Neural cell (in vitro differentiated cells): ENCODE results near the gene DOK6. TPM values are rescaled to one million over a fixed set of nuclear protein-coding genes. Genes with fewer than 3 reads are reported as not detected.

Source experiments
- H2AFZ ChIP-seq: fragments of 200-600, 300-800 bp; sonication (generic), shearing (Covaris generic); 2 replicates; pipeline ENCODE4 v1.6.0; 2014; ENCODE audit warnings: low read depth, mild to moderate bottlenecking, antibody characterized with exemption, low read length, moderate library complexity
- H3F3A ChIP-seq: fragments of 200-600 bp; shearing (Covaris generic); 2 replicates; pipeline ENCODE4 v1.6.1; 2016; ENCODE audit warnings: mild to moderate bottlenecking, moderate library complexity, mixed read lengths, antibody characterized with exemption, low read length; ENCODE audit not compliant: insufficient read depth, poor library complexity, severe bottlenecking
- H3K27ac ChIP-seq: fragments of 200-600, 300-800 bp; sonication (generic), shearing (Covaris generic); 2 replicates; pipeline ENCODE4 v1.5.1; 2014; ENCODE audit warnings: mild to moderate bottlenecking, low read length, moderate library complexity
- H3K27me3 ChIP-seq: fragments of 300-800, 200-600 bp; sonication (generic), shearing (Covaris generic); 2 replicates; pipeline ENCODE4 v1.6.0; 2014; ENCODE audit warnings: mild to moderate bottlenecking, low read depth, low read length, moderate library complexity; ENCODE audit not compliant: insufficient read depth
- H3K36me3 ChIP-seq: fragments of 300-800, 200-600 bp; sonication (generic), shearing (Covaris generic); 2 replicates; pipeline ENCODE4 v1.5.1; 2014; ENCODE audit warnings: mild to moderate bottlenecking, antibody characterized with exemption, low read length, moderate library complexity; ENCODE audit not compliant: insufficient read depth
- H3K4me2 ChIP-seq: fragments of 300-800, 200-600 bp; sonication (generic), shearing (Covaris generic); 2 replicates; pipeline ENCODE4 v1.6.0; 2014; ENCODE audit warnings: mild to moderate bottlenecking, low read length
- H3K4me3 ChIP-seq: fragments of 300-800, 200-600 bp; sonication (generic), shearing (Covaris generic); 2 replicates; pipeline ENCODE4 v1.5.1; 2014; ENCODE audit warnings: mild to moderate bottlenecking, low read length, moderate library complexity
- H3K79me2 ChIP-seq: fragments of 200-600 bp; shearing (Covaris generic); replicated peaks from 2 replicates; pipeline ENCODE4 v1.6.0; 2014; ENCODE audit warnings: mild to moderate bottlenecking, low read length, moderate library complexity; ENCODE audit not compliant: insufficient read depth
- H3K9ac ChIP-seq: fragments of 300-800, 200-600 bp; sonication (generic), shearing (Covaris generic); 2 replicates; pipeline ENCODE4 v1.6.1; 2016; ENCODE audit warnings: mild to moderate bottlenecking, low read length, mixed read lengths
- H3K9me2 ChIP-seq: fragments of 200-600 bp; shearing (Covaris generic); 2 replicates; pipeline ENCODE4 v1.6.1; 2016; ENCODE audit warnings: mild to moderate bottlenecking, low read length, mixed read lengths; ENCODE audit not compliant: insufficient read depth
- H3K9me3 ChIP-seq: fragments of 200-600, 300-800 bp; sonication (generic), shearing (Covaris generic); 2 replicates; pipeline ENCODE4 v1.6.1; 2016; ENCODE audit warnings: mild to moderate bottlenecking, mixed run types, low read length, moderate library complexity, mixed read lengths
- H4K20me1 ChIP-seq: fragments of 200-600 bp; shearing (Covaris generic); 2 replicates; pipeline ENCODE4 v1.6.1; 2016; ENCODE audit warnings: mild to moderate bottlenecking, mixed run types; ENCODE audit not compliant: insufficient read depth
- EP300 ChIP-seq: fragments of 450-650 bp; conservative IDR thresholded peaks from 2 replicates; pipeline ENCODE4 v1.6.1; 2014; ENCODE audit warnings: antibody characterized with exemption, mild to moderate bottlenecking, moderate library complexity; ENCODE audit not compliant: poor library complexity, severe bottlenecking
- EZH2 ChIP-seq: fragments of 200-600, 300-800 bp; shearing (Covaris generic), sonication (generic); IDR thresholded peaks from 2 replicates; pipeline ENCODE4 v1.6.1; 2014; ENCODE audit warnings: antibody characterized with exemption, low read length, borderline replicate concordance, mild to moderate bottlenecking; ENCODE audit not compliant: insufficient read depth, poor library complexity, severe bottlenecking
- MXI1 ChIP-seq: fragments of 450-650 bp; conservative IDR thresholded peaks from 2 replicates; pipeline ENCODE4 v1.6.1; 2014; ENCODE audit warnings: antibody characterized with exemption, mild to moderate bottlenecking; ENCODE audit not compliant: poor library complexity, severe bottlenecking
- POLR2AphosphoS5 ChIP-seq: IDR thresholded peaks from 2 replicates; pipeline ENCODE4 v1.6.1; 2012
- RAD21 ChIP-seq: fragments of 450-650 bp; conservative IDR thresholded peaks from 2 replicates; pipeline ENCODE4 v1.6.1; 2014; ENCODE audit warnings: antibody characterized with exemption, mild to moderate bottlenecking, moderate library complexity
- SMC3 ChIP-seq: fragments of 450-650 bp; conservative IDR thresholded peaks from 2 replicates; pipeline ENCODE4 v1.6.1; 2014; ENCODE audit warnings: antibody characterized with exemption, mild to moderate bottlenecking, moderate library complexity; ENCODE audit not compliant: poor library complexity
- TAF1 ChIP-seq: IDR thresholded peaks from 2 replicates; pipeline ENCODE4 v1.6.1; 2012; ENCODE audit warnings: low read depth
- polyA plus RNA-seq: library from polyadenylated mRNA; depleted of rRNA; stranded (reverse); fragments of >200 nt; gene quantifications from 2 replicates; pipeline ENCODE4 v1.2.3, GENCODE V29; 2014
- TF ChIP-seq, protein P1 (sequence below): IDR thresholded peaks from 2 replicates; pipeline ENCODE4 v1.6.1; 2012; ENCODE audit warnings: borderline replicate concordance
- TF ChIP-seq, protein P2 (sequence below): fragments of 450-650 bp; IDR thresholded peaks from 2 replicates; pipeline ENCODE4 v1.5.1; 2014; ENCODE audit warnings: antibody characterized with exemption, mild to moderate bottlenecking, moderate library complexity; ENCODE audit not compliant: poor library complexity, severe bottlenecking

The DOK6 gene
- polyA plus RNA-seq, 1 donor from 2014 or later: 9.7 TPM

DNA sequence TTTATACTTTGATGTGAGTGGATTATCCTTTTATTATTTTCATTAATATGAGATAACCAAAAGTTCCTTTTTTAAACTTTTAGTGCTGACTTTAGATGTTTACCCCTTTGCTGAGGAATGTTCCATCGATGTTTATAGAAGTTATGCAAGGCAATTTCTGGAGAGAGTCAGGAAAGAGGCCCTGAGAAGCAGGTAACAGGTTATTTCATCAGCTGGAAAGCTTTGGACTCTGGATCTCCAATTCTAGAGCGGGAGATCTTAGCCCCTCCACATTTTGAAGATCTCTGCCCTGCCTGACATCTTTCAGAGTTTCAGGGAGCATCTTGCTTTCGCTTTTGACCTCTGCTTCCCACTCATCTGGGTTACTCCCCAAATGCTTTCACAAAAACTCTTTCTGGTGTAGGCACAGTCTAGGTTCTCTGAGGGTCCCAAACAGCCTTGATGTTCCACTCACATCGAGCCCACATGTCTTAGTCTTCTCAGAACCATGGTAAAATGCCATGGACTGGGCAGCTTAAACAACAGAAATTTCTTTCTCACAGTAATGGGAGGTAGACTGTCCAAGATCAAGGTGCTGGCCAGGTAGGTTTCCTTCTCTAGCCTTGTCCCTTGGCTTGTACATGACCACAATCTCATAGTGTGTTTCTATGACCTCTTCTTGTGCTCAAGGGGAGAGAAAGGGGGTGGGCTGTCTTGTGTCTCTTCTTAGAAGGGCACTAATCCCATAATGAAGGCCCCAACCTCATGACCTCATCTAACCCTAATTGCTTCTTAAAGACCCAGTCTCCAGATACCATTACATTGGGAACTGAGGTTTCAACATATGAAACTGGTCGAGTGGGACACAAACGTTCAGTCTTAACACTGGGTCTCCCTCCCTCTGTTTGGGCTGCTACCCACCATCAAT lies 87.1 kb downstream of the DOK6 start:
- Histone ChIP-seq H3K27me3 (no peaks in the 10 kb centered on the region), H3K79me2 (no peaks in the 10 kb centered on the region), H3K4me2 (no peak overlapping the region), H3K4me3 (no peak overlapping the region), H3F3A (no peaks in the 10 kb centered on the region), H4K20me1 (no peaks in the 10 kb centered on the region), H3K36me3 (no peaks in the 10 kb centered on the region), H3K9ac (no peak overlapping the region), H3K9me3 (no peaks in the 10 kb centered on the region), H3K27ac (no peak overlapping the region), H2AFZ (no peak overlapping the region), H3K9me2 (no peaks in the 10 kb centered on the region)
- TF ChIP-seq RAD21 (no peak), POLR2AphosphoS5 (no peak), MXI1 (no peak), TAF1 (no peak), SMC3 (no peak), EZH2 (no peak), EP300 (no peak)
- TF ChIP-seq, protein P1, sequence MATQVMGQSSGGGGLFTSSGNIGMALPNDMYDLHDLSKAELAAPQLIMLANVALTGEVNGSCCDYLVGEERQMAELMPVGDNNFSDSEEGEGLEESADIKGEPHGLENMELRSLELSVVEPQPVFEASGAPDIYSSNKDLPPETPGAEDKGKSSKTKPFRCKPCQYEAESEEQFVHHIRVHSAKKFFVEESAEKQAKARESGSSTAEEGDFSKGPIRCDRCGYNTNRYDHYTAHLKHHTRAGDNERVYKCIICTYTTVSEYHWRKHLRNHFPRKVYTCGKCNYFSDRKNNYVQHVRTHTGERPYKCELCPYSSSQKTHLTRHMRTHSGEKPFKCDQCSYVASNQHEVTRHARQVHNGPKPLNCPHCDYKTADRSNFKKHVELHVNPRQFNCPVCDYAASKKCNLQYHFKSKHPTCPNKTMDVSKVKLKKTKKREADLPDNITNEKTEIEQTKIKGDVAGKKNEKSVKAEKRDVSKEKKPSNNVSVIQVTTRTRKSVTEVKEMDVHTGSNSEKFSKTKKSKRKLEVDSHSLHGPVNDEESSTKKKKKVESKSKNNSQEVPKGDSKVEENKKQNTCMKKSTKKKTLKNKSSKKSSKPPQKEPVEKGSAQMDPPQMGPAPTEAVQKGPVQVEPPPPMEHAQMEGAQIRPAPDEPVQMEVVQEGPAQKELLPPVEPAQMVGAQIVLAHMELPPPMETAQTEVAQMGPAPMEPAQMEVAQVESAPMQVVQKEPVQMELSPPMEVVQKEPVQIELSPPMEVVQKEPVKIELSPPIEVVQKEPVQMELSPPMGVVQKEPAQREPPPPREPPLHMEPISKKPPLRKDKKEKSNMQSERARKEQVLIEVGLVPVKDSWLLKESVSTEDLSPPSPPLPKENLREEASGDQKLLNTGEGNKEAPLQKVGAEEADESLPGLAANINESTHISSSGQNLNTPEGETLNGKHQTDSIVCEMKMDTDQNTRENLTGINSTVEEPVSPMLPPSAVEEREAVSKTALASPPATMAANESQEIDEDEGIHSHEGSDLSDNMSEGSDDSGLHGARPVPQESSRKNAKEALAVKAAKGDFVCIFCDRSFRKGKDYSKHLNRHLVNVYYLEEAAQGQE: no peak
- TF ChIP-seq, protein P2, sequence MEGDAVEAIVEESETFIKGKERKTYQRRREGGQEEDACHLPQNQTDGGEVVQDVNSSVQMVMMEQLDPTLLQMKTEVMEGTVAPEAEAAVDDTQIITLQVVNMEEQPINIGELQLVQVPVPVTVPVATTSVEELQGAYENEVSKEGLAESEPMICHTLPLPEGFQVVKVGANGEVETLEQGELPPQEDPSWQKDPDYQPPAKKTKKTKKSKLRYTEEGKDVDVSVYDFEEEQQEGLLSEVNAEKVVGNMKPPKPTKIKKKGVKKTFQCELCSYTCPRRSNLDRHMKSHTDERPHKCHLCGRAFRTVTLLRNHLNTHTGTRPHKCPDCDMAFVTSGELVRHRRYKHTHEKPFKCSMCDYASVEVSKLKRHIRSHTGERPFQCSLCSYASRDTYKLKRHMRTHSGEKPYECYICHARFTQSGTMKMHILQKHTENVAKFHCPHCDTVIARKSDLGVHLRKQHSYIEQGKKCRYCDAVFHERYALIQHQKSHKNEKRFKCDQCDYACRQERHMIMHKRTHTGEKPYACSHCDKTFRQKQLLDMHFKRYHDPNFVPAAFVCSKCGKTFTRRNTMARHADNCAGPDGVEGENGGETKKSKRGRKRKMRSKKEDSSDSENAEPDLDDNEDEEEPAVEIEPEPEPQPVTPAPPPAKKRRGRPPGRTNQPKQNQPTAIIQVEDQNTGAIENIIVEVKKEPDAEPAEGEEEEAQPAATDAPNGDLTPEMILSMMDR: no peak

DNA sequence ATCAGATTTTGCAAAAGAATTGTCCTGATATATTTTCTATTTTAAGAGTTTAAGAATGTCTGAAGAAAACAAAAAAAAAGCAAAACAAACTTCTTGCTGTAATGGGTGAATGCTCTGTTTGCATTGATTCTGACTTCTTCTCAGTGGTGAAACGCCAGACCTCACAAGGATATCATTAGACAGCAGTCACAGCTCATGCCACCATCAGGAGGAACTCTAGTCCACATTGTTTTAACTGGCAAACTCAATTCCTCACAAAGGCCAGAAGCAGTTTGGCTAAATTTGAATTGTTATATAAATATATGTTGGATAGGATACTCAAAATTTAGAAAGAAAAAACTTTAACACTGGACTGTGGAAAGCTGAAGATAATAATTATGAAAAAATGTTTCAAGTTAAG lies 89.4 kb downstream of the DOK6 start:
- Histone ChIP-seq H4K20me1 (no peaks in the 10 kb centered on the region), H3K9ac (no peak overlapping the region), H3K9me2 (no peaks in the 10 kb centered on the region), H3K27me3 (no peaks in the 10 kb centered on the region), H3F3A (no peaks in the 10 kb centered on the region), H3K79me2 (no peaks in the 10 kb centered on the region), H3K36me3 (no peaks in the 10 kb centered on the region), H3K27ac (no peak overlapping the region), H3K4me3 (no peak overlapping the region), H3K4me2 (no peak overlapping the region), H3K9me3 (no peaks in the 10 kb centered on the region), H2AFZ (no peak overlapping the region)
- TF ChIP-seq, protein P2: no peak
- TF ChIP-seq TAF1 (no peak), SMC3 (no peak), POLR2AphosphoS5 (no peak), EZH2 (no peak)
